Measurements from ENCODE around the gene LGALS9. TPM values are rescaled to one million over a fixed set of nuclear protein-coding genes. Genes with fewer than 3 reads are reported as not detected.

Gene LGALS9
- total RNA-seq, 1 donor from 2014 or later = 46.4 TPM

GRCh38 chr17:27609611-27610303 lies 21.2 kb upstream of the LGALS9 start:
- Mint-ChIP-seq H3K36me3 (ENCODE audit: low read depth) (peaks cover 71% of the 10 kb centered on the region), H3K4me3 (no peak overlapping the region), H3K4me1 (peaks cover 30% of the 10 kb centered on the region), H3K27ac (no peak overlapping the region), H3K27me3 (no peaks in the 10 kb centered on the region), H3K9me3 (no peaks in the 10 kb centered on the region)
- DNase-seq = peak; percentile 80
- intact Hi-C loops (cut with micrococcal nuclease) = no loop called here

GRCh38 chr17:27610304-27610677 lies 20.7 kb upstream of the LGALS9 start:
- no peak for DNase-seq
- Mint-ChIP-seq H3K27me3 (no peaks in the 10 kb centered on the region), H3K4me3 (no peak overlapping the region), H3K9me3 (no peaks in the 10 kb centered on the region), H3K36me3 (ENCODE audit: low read depth) (peaks cover 71% of the 10 kb centered on the region), H3K27ac (no peak overlapping the region), H3K4me1 (peaks cover 35% of the 10 kb centered on the region)
- intact Hi-C loops (cut with micrococcal nuclease) = no loop called here

GRCh38 chr17:27612160-27612770 lies 18.7 kb upstream of the LGALS9 start:
- Mint-ChIP-seq H3K4me3 (peak overlapping the region; percentile 19), H3K4me1 (peaks cover 53% of the 10 kb centered on the region), H3K36me3 (ENCODE audit: low read depth) (peaks cover 78% of the 10 kb centered on the region), H3K27me3 (no peaks in the 10 kb centered on the region), H3K9me3 (no peaks in the 10 kb centered on the region), H3K27ac (peak overlapping the region; percentile 92)
- DNase-seq = peak; percentile 63
- intact Hi-C loops (cut with micrococcal nuclease) = no loop called here

- Mint-ChIP-seq H3K27ac (no peak overlapping the region), H3K36me3 (ENCODE audit: low read depth) (peaks cover 79% of the 10 kb centered on the region), H3K9me3 (no peaks in the 10 kb centered on the region), H3K27me3 (no peaks in the 10 kb centered on the region), H3K4me3 (no peak overlapping the region), H3K4me1 (peaks cover 50% of the 10 kb centered on the region)
- intact Hi-C loops (cut with micrococcal nuclease) = no loop called here
- DNase-seq = no peak
These were observed 17.6 kb upstream of the LGALS9 start for GRCh38 chr17:27613433-27613832.

- Mint-ChIP-seq H3K27ac (peak overlapping the region; percentile 34), H3K36me3 (ENCODE audit: low read depth) (peaks cover 71% of the 10 kb centered on the region), H3K27me3 (no peaks in the 10 kb centered on the region), H3K9me3 (no peaks in the 10 kb centered on the region), H3K4me1 (peaks cover 44% of the 10 kb centered on the region), H3K4me3 (no peak overlapping the region)
- no peak for DNase-seq
- intact Hi-C loops (cut with micrococcal nuclease) = no loop called here
These were observed 15.9 kb upstream of the LGALS9 start for GRCh38 chr17:27615121-27615520.

GRCh38 chr17:27616414-27616813 lies 14.6 kb upstream of the LGALS9 start:
- Mint-ChIP-seq H3K27me3 (no peaks in the 10 kb centered on the region), H3K27ac (peak overlapping the region; percentile 79), H3K4me3 (peak overlapping the region; percentile 52), H3K9me3 (no peaks in the 10 kb centered on the region), H3K36me3 (ENCODE audit: low read depth) (peaks cover 77% of the 10 kb centered on the region), H3K4me1 (peaks cover 51% of the 10 kb centered on the region)
- DNase-seq = peak; percentile 65
- intact Hi-C loops (cut with micrococcal nuclease) = loop anchor here (2.0 kb wide), 2 partner anchors 14 to 146 kb away; partner anchors contain the start of gene LGALS9

- Mint-ChIP-seq H3K27me3 (no peaks in the 10 kb centered on the region), H3K4me3 (no peak overlapping the region), H3K9me3 (no peaks in the 10 kb centered on the region), H3K36me3 (ENCODE audit: low read depth) (peaks cover 79% of the 10 kb centered on the region), H3K4me1 (peaks cover 43% of the 10 kb centered on the region), H3K27ac (peak overlapping the region; percentile 37)
- DNase-seq = no peak
- intact Hi-C loops (cut with micrococcal nuclease) = no loop called here
These were observed 12.6 kb upstream of the LGALS9 start for GRCh38 chr17:27618417-27618816.

- Mint-ChIP-seq H3K4me3 (peak overlapping the region; percentile 56), H3K27ac (peak overlapping the region; percentile 75), H3K4me1 (peaks cover 34% of the 10 kb centered on the region), H3K9me3 (no peaks in the 10 kb centered on the region), H3K27me3 (no peaks in the 10 kb centered on the region), H3K36me3 (ENCODE audit: low read depth) (peaks cover 66% of the 10 kb centered on the region)
- DNase-seq = peak; percentile 73
- intact Hi-C loops (cut with micrococcal nuclease) = no loop called here
These were observed 10.3 kb upstream of the LGALS9 start for GRCh38 chr17:27620721-27621120.

GRCh38 chr17:27621536-27621935 lies 9.5 kb upstream of the LGALS9 start:
- peaks cover 28% of the 10 kb centered on the region for H3K4me1 Mint-ChIP-seq
- H3K27me3 Mint-ChIP-seq = no peaks in the 10 kb centered on the region
- DNase-seq = no peak
- H3K9me3 Mint-ChIP-seq = no peaks in the 10 kb centered on the region
- H3K36me3 Mint-ChIP-seq (ENCODE audit: low read depth) = peaks cover 64% of the 10 kb centered on the region
- no peak overlapping the region for H3K4me3 Mint-ChIP-seq
- H3K27ac Mint-ChIP-seq = peak overlapping the region; percentile 75
- intact Hi-C loops (cut with micrococcal nuclease) = no loop called here

- peaks cover 23% of the 10 kb centered on the region for H3K4me1 Mint-ChIP-seq
- intact Hi-C loops (cut with micrococcal nuclease) = no loop called here
- no peaks in the 10 kb centered on the region for H3K27me3 Mint-ChIP-seq
- H3K27ac Mint-ChIP-seq = peak overlapping the region; percentile 70
- peaks cover 64% of the 10 kb centered on the region for H3K36me3 Mint-ChIP-seq (ENCODE audit: low read depth)
- no peak for DNase-seq
- no peaks in the 10 kb centered on the region for H3K9me3 Mint-ChIP-seq
- H3K4me3 Mint-ChIP-seq = no peak overlapping the region
These were observed 8.9 kb upstream of the LGALS9 start for GRCh38 chr17:27621942-27622559.

GRCh38 chr17:27622986-27623385 lies 8.0 kb upstream of the LGALS9 start:
- no peak for DNase-seq
- Mint-ChIP-seq H3K4me1 (peaks cover 27% of the 10 kb centered on the region), H3K27me3 (no peaks in the 10 kb centered on the region), H3K4me3 (no peak overlapping the region), H3K36me3 (ENCODE audit: low read depth) (peaks cover 59% of the 10 kb centered on the region), H3K9me3 (no peaks in the 10 kb centered on the region), H3K27ac (no peak overlapping the region)
- intact Hi-C loops (cut with micrococcal nuclease) = no loop called here

GRCh38 chr17:27623614-27624013 lies 7.4 kb upstream of the LGALS9 start:
- DNase-seq = no peak
- Mint-ChIP-seq H3K27me3 (no peaks in the 10 kb centered on the region), H3K9me3 (no peaks in the 10 kb centered on the region), H3K36me3 (ENCODE audit: low read depth) (peaks cover 53% of the 10 kb centered on the region), H3K27ac (no peak overlapping the region), H3K4me3 (no peak overlapping the region), H3K4me1 (peaks cover 30% of the 10 kb centered on the region)
- intact Hi-C loops (cut with micrococcal nuclease) = no loop called here

- Mint-ChIP-seq H3K36me3 (ENCODE audit: low read depth) (peaks cover 54% of the 10 kb centered on the region), H3K27ac (peak overlapping the region; percentile 34), H3K9me3 (no peaks in the 10 kb centered on the region), H3K27me3 (no peaks in the 10 kb centered on the region), H3K4me1 (peaks cover 35% of the 10 kb centered on the region), H3K4me3 (no peak overlapping the region)
- intact Hi-C loops (cut with micrococcal nuclease) = no loop called here
- DNase-seq = no peak
These were observed 6.4 kb upstream of the LGALS9 start for GRCh38 chr17:27624539-27624938.

GRCh38 chr17:27625856-27626255 lies 5.1 kb upstream of the LGALS9 start:
- intact Hi-C loops (cut with micrococcal nuclease) = no loop called here
- Mint-ChIP-seq H3K36me3 (ENCODE audit: low read depth) (peaks cover 50% of the 10 kb centered on the region), H3K4me3 (no peak overlapping the region)

More at GRCh38 chr17:27625856-27626255, 5.1 kb upstream of the LGALS9 start:
- Mint-ChIP-seq H3K27me3 (no peaks in the 10 kb centered on the region), H3K9me3 (no peaks in the 10 kb centered on the region), H3K27ac (no peak overlapping the region), H3K4me1 (peaks cover 34% of the 10 kb centered on the region)
- no peak for DNase-seq

All from activated CD4-positive, alpha-beta T cell treated with anti-CD3 and anti-CD28 coated beads, Interleukin-2, amount 10 ng/mL, durations not matched to agents 24 days and 14 days (primary cell).